ENCODE measurements around the gene IGF1R.
A peak's percentile ranks its signal among the peaks of the same experiment; 100 is the strongest.

IGF1R gene

GRCh38 chr15:98770984-98771383 is 122.6 kb downstream of the IGF1R start:
- ATAC-seq: no peak
- H3K9me3 Mint-ChIP-seq: no peaks in the 10 kb centered on the region
- H3K4me1 Mint-ChIP-seq: peaks cover 26% of the 10 kb centered on the region
- H3K27me3 Mint-ChIP-seq: no peaks in the 10 kb centered on the region
- no peak overlapping the region for H3K27ac Mint-ChIP-seq
- H3K4me3 Mint-ChIP-seq: no peak overlapping the region
- H3K36me3 Mint-ChIP-seq: no peaks in the 10 kb centered on the region

DNA sequence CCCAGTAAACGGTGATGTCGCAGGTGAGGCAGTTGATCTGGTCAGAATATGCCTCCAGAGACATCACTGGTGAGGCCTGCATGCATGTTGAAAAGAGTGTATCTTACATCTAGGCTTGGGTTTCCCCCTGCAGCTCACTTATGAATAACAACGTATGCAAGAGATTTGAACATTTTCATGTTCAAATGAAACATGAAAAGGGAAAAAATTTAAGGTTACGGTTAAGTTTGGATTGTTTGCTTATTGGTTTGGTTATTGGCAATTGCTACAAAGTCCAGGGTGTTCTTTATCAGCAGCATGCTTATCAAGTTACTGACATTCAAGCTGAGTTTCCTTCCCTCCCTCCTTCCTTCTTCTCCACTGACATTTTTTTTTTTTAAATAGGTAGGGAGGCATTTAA is 123.2 kb downstream of the IGF1R start:
- Mint-ChIP-seq H3K36me3 (no peaks in the 10 kb centered on the region), H3K27ac (no peak overlapping the region), H3K4me1 (peaks cover 29% of the 10 kb centered on the region), H3K4me3 (no peak overlapping the region), H3K9me3 (no peaks in the 10 kb centered on the region), H3K27me3 (peaks cover 2% of the 10 kb centered on the region)
- no peak for ATAC-seq

GRCh38 chr15:98772895-98773294 is 124.6 kb downstream of the IGF1R start:
- ATAC-seq: no peak
- Mint-ChIP-seq H3K27me3 (peaks cover 13% of the 10 kb centered on the region), H3K4me3 (no peak overlapping the region), H3K4me1 (peaks cover 43% of the 10 kb centered on the region), H3K36me3 (no peaks in the 10 kb centered on the region), H3K27ac (no peak overlapping the region), H3K9me3 (no peaks in the 10 kb centered on the region)

- Mint-ChIP-seq H3K36me3 (no peaks in the 10 kb centered on the region), H3K4me1 (peaks cover 43% of the 10 kb centered on the region), H3K27me3 (peaks cover 13% of the 10 kb centered on the region), H3K27ac (no peak overlapping the region), H3K9me3 (no peaks in the 10 kb centered on the region), H3K4me3 (no peak overlapping the region)
- no peak for ATAC-seq
These were observed 125.3 kb downstream of the IGF1R start for GRCh38 chr15:98773616-98774015.

DNA sequence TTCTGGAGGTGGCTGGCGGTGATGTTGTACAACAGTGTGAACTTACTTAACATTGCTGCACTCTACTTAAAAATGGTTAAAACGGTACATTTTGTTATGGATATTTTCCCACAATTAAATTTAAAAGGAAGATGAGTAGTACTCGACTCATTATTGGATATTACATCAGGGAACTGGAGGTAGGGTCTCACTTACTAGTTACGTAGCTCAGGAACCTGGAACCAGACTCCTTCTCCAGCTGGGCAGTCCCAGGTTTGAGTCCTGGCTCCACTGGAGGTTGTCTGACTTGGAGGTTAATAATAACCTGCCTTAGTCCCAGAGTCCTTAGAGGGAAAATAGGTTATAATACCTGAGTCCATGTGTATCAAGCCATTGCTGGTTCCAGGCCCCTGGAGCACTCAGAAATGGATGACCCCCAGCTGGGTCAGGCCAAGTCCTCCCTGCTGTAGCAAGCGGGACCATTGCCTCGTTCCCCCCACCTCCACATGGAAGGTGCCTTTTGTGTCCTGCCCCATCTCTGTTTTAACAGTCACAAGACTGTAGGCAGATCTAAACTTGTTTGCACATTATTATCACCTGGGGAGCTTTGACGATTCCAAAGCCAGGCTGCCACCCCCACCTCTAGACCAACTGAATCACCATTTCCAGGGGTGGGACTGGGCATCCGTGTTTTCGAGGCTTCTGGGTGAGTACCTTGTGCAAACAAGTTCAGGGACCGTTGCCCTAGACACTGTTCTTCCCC is 126.6 kb downstream of the IGF1R start:
- no peaks in the 10 kb centered on the region for H3K36me3 Mint-ChIP-seq
- peaks cover 21% of the 10 kb centered on the region for H3K27me3 Mint-ChIP-seq
- peaks cover 50% of the 10 kb centered on the region for H3K4me1 Mint-ChIP-seq
- ATAC-seq: no peak
- H3K27ac Mint-ChIP-seq: no peak overlapping the region
- H3K9me3 Mint-ChIP-seq: no peaks in the 10 kb centered on the region
- no peak overlapping the region for H3K4me3 Mint-ChIP-seq

- H3K27ac Mint-ChIP-seq: no peak overlapping the region
- peaks cover 21% of the 10 kb centered on the region for H3K27me3 Mint-ChIP-seq
- no peaks in the 10 kb centered on the region for H3K9me3 Mint-ChIP-seq
- no peak overlapping the region for H3K4me3 Mint-ChIP-seq
- no peak for ATAC-seq
- H3K36me3 Mint-ChIP-seq: no peaks in the 10 kb centered on the region
- peaks cover 50% of the 10 kb centered on the region for H3K4me1 Mint-ChIP-seq
These were observed 127.3 kb downstream of the IGF1R start for GRCh38 chr15:98775498-98776230.

GRCh38 chr15:98776607-98777281 is 128.4 kb downstream of the IGF1R start:
- peak; percentile 79 for ATAC-seq
- Mint-ChIP-seq H3K4me3 (peak overlapping the region; percentile 42), H3K9me3 (no peaks in the 10 kb centered on the region), H3K36me3 (no peaks in the 10 kb centered on the region), H3K4me1 (peaks cover 43% of the 10 kb centered on the region), H3K27ac (peak overlapping the region; percentile 59), H3K27me3 (peaks cover 21% of the 10 kb centered on the region)

- peaks cover 39% of the 10 kb centered on the region for H3K4me1 Mint-ChIP-seq
- no peaks in the 10 kb centered on the region for H3K9me3 Mint-ChIP-seq
- no peaks in the 10 kb centered on the region for H3K36me3 Mint-ChIP-seq
- peaks cover 21% of the 10 kb centered on the region for H3K27me3 Mint-ChIP-seq
- no peak for ATAC-seq
- H3K27ac Mint-ChIP-seq: peak overlapping the region; percentile 59
- H3K4me3 Mint-ChIP-seq: no peak overlapping the region
These were observed 129.1 kb downstream of the IGF1R start for GRCh38 chr15:98777426-98777825.

- H3K27ac Mint-ChIP-seq: no peak overlapping the region
- H3K9me3 Mint-ChIP-seq: no peaks in the 10 kb centered on the region
- peaks cover 30% of the 10 kb centered on the region for H3K4me1 Mint-ChIP-seq
- H3K4me3 Mint-ChIP-seq: no peak overlapping the region
- no peak for ATAC-seq
- no peaks in the 10 kb centered on the region for H3K36me3 Mint-ChIP-seq
- H3K27me3 Mint-ChIP-seq: peaks cover 21% of the 10 kb centered on the region
These were observed 130.1 kb downstream of the IGF1R start for GRCh38 chr15:98778263-98778959.

DNA sequence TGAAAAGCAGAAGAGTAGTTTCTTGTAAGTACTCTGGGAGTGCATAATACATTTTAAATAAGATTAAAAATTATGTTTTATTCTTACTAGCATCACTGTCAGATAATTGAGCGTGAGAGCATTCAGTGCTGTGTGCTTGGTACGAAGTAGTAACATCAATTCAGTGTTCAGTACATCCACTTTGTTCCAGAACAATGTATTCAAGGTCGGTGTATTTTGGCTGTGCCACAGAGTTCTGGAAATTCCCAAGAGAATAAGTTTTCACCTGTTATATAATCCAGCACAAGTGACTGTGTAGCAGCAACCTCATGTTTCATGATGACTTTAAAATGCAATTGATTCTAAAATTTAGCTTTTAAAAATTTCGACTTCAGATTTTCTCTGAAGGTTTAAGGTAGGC is 130.6 kb downstream of the IGF1R start:
- Mint-ChIP-seq H3K9me3 (no peaks in the 10 kb centered on the region), H3K27me3 (peaks cover 21% of the 10 kb centered on the region), H3K27ac (no peak overlapping the region), H3K36me3 (no peaks in the 10 kb centered on the region), H3K4me1 (peaks cover 30% of the 10 kb centered on the region), H3K4me3 (no peak overlapping the region)
- ATAC-seq: no peak

- ATAC-seq: peak; percentile 69
- Mint-ChIP-seq H3K4me3 (peak overlapping the region; percentile 18), H3K36me3 (no peaks in the 10 kb centered on the region), H3K9me3 (no peaks in the 10 kb centered on the region), H3K4me1 (peaks cover 30% of the 10 kb centered on the region), H3K27me3 (peaks cover 21% of the 10 kb centered on the region), H3K27ac (no peak overlapping the region)
These were observed 131.2 kb downstream of the IGF1R start for GRCh38 chr15:98779463-98780071.

DNA sequence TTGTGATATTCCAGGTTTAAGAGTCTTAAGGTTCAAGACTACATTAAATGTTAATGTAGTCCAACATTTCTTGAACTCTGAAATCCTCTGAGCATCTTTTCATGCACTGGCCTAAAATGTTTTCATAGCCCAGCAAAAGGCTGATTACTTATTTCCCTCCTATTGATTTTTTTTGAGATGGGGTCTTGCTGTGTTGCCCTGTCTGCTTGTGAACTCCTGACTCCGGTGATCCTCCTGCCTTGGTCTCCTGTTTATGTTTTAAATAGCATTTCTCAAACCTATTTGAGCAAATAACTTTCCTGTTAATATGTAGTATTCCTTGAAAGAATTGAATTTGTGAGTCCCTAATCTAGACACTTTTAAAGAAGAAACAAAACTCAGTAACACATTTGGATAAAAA is 133.5 kb downstream of the IGF1R start:
- no peak for ATAC-seq
- Mint-ChIP-seq H3K36me3 (no peaks in the 10 kb centered on the region), H3K27ac (no peak overlapping the region), H3K4me1 (peaks cover 18% of the 10 kb centered on the region), H3K9me3 (no peaks in the 10 kb centered on the region), H3K4me3 (no peak overlapping the region), H3K27me3 (peaks cover 17% of the 10 kb centered on the region)

DNA sequence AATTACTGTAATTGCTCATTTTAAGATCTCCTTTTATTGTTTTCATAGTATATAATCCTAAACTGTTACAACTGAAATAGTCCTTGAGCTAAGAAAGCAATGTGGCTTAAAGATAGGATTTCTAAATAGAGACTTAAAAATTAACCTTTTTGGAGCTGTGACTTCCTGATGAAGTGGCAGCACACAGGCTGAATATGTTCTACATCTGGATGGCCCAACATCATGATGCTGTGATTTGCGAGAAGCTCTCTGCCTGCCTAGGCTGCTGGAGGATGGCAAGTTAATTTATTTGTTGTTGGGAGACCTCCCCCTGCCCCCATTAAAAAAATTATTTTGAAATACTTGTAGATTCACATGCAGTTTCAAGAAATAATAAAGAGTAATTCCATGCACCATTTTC is 134.5 kb downstream of the IGF1R start:
- Mint-ChIP-seq H3K27ac (no peak overlapping the region), H3K27me3 (peaks cover 8% of the 10 kb centered on the region), H3K36me3 (no peaks in the 10 kb centered on the region), H3K4me3 (no peak overlapping the region), H3K4me1 (peaks cover 13% of the 10 kb centered on the region), H3K9me3 (no peaks in the 10 kb centered on the region)
- no peak for ATAC-seq

DNA sequence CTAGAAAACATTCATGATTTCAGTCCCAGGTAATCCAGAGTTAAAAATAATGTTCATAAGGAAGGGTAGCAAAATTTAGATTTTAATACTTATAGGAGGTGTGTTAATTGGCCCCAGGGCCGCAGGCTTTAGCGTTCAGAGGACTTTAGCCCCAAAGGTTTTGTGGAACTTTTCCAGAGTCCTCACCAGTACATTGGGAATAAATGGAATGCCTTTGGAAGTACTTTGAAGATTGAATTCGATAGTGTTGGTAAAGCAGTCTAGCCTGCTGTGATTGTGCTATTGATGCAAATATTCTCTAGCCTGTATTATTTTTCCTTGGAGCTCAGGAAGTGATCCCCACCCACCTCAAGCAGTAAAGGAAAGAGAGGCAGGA is 137.1 kb downstream of the IGF1R start:
- Mint-ChIP-seq H3K27me3 (no peaks in the 10 kb centered on the region), H3K9me3 (no peaks in the 10 kb centered on the region), H3K36me3 (no peaks in the 10 kb centered on the region), H3K4me1 (peaks cover 17% of the 10 kb centered on the region), H3K4me3 (no peak overlapping the region), H3K27ac (no peak overlapping the region)
- ATAC-seq: no peak
